IMR-90 (cell line): ENCODE data around the gene CYP46A1.

ENCODE experiments used
- CEBPB ChIP-seq: IDR thresholded peaks from 2 replicates; pipeline ENCODE4 v1.6.1; 2012; ENCODE audit warnings: low read depth, low read length, improper control_type of control experiment
- CTCF ChIP-seq: conservative IDR thresholded peaks from 2 replicates; pipeline ENCODE4 v1.5.1; 2012; ENCODE audit warnings: mild to moderate bottlenecking, low read depth, low read length, improper control_type of control experiment
- MAZ ChIP-seq: IDR thresholded peaks from 2 replicates; pipeline ENCODE4 v1.6.1; 2012; ENCODE audit warnings: low read depth, mild to moderate bottlenecking, low read length, improper control_type of control experiment, moderate library complexity, borderline replicate concordance
- MXI1 ChIP-seq: IDR thresholded peaks from 2 replicates; pipeline ENCODE4 v1.6.1; 2012; ENCODE audit warnings: low read depth, mild to moderate bottlenecking, low read length, moderate library complexity, borderline replicate concordance
- NFE2L2 ChIP-seq: fragments of 150-350 bp; IDR thresholded peaks from 2 replicates; pipeline ENCODE4 v1.6.1; 2016; ENCODE audit warnings: low read depth, mild to moderate bottlenecking, low read length
- POLR2A ChIP-seq: IDR thresholded peaks from 2 replicates; pipeline ENCODE4 v1.6.1; 2012; ENCODE audit warnings: mild to moderate bottlenecking, low read depth, low read length
- RAD21 ChIP-seq: IDR thresholded peaks from 2 replicates; pipeline ENCODE4 v1.6.1; 2012; ENCODE audit warnings: low read length, improper control_type of control experiment
- RFX5 ChIP-seq: IDR thresholded peaks from 2 replicates; pipeline ENCODE4 v1.8.0; 2012; ENCODE audit warnings: low read depth, mild to moderate bottlenecking, low read length, moderate library complexity
- SMC3 ChIP-seq: fragments of 150-350 bp; IDR thresholded peaks from 2 replicates; pipeline ENCODE4 v1.6.1; 2016; ENCODE audit warnings: low read depth, mild to moderate bottlenecking, antibody characterized with exemption, low read length, moderate library complexity

- TF ChIP-seq POLR2A: no peak
- no peak for TF ChIP-seq CTCF
- TF ChIP-seq NFE2L2: no peak
- no peak for TF ChIP-seq RAD21
- TF ChIP-seq SMC3: no peak
- no peak for TF ChIP-seq CEBPB
- no peak for TF ChIP-seq MAZ
- no peak for TF ChIP-seq RFX5
- no peak for TF ChIP-seq MXI1
Observed at GRCh38 chr14:99726538-99727095, 42.5 kb downstream of the CYP46A1 start.
